RKO (cell line): ENCODE results near the gene GRK1.

ENCODE experiments used
- DNase-seq: peaks from one replicate; pipeline ENCODE4 v3.0.0-alpha.2; 2016; ENCODE audit warnings: low spot score

Gene GRK1

GRCh38 chr13:113775451-113776145, 108.6 kb downstream of the GRK1 start:
- DNase-seq = no peak

DNA sequence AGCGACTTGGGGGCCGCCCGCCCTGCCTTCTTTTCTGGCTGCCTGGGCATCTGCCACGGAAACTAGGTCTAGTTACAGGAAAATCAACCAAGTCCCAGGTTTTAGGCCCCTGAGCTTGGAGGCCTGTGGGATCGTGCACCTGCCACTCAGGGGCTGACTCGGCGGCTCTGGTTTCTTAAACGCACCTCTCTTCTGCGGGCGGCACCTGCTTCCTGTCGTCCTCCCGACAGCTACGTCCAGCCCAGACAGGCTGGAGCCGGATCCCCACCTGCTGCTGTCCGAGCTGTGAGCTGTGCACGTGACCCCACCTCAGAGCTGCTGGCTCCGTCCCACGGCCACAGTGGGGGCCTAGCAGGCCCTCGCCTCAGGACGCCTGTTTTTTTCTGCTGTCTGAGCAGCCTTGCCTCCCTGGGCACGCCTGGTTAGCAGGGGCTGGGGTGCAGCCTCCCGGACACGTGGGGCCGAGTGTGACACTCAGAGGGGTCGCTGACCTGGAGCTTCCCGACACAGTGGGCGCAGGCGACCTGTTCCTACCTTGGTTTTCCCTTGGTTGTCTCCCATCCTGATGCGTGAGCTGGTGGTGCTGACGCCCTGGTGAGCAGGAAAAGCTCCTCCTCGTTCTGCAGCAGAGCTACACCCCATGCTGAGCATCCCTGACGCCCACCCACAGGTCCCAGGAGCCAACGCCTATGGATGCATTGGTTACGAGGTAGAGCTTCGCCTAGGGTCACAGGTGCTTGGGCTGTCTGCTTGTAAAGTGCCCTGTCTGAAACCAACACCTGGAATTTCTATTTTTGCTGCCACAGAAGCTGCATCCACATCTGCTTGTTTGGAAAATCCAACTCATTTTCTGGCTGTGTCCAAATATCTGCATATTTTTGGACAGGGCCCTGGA, 109.5 kb downstream of the GRK1 start:
- no peak for DNase-seq

DNA sequence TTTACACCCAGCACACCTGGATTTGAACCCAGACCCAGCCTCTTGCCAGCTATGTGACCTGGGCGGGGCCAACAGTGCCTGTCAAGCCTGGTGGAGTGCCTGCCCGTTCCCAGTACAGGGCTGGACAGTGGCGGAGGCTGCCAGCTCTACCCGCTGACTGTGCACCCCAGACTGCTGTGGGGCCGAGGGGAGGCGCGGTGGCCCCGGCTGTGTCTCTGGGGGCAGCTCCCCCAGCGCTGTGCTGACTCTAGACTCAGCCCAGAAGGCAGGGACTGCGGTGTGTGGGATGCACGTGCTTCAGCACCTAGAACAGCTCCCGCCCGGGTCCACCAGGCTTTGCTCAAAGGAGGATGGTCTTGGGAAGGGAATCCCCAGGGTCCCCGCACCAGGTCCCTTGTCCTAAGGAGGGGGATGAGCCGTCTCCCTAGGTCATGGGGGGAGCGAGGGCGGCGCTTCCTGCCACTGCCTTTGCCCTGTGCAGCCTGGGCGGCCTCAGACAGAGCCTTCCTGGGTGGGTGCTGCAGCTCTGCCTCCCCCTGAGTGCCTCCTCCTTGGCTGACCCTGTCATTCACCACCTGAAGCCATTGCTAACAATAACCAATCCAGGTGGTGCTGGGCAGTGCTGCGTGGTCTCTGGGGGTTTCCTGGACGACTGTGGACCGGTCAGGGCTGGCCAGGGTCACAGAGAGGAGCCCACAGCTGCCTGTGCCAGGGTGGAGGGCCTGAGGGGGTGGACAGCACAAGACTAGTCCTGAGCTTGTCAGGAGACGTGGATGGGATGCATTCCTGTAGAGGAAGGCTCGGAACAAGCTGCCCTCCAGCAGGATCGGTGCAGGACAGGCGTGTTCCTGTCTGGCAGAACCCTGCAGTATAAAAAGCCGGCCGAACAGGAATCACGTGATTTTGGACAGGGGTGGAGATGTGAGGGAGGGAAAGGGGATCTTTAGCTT, 110.6 kb downstream of the GRK1 start:
- peak; percentile 12 for DNase-seq

GRCh38 chr13:113781571-113781970, 114.6 kb downstream of the GRK1 start:
- no peak for DNase-seq

DNA sequence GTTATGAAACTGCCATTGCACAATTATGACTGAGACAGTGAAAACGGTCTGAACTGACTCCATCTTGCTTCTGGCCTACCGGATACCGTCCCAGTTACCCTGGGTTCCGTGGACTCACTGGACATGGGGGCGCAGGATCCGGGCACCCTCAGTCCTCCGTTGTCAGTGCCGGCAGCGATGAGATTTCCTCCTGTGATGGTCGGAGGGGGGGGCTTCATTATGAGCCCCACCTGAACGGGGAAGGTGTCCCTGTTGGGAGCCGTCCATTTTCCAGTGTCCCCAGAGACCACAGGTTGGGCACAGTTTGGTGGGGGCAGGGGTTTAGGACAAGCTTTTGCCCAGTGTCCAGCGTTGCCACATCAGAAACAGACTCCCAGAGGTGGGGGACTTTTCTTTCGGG, 115.5 kb downstream of the GRK1 start:
- no peak for DNase-seq

DNA sequence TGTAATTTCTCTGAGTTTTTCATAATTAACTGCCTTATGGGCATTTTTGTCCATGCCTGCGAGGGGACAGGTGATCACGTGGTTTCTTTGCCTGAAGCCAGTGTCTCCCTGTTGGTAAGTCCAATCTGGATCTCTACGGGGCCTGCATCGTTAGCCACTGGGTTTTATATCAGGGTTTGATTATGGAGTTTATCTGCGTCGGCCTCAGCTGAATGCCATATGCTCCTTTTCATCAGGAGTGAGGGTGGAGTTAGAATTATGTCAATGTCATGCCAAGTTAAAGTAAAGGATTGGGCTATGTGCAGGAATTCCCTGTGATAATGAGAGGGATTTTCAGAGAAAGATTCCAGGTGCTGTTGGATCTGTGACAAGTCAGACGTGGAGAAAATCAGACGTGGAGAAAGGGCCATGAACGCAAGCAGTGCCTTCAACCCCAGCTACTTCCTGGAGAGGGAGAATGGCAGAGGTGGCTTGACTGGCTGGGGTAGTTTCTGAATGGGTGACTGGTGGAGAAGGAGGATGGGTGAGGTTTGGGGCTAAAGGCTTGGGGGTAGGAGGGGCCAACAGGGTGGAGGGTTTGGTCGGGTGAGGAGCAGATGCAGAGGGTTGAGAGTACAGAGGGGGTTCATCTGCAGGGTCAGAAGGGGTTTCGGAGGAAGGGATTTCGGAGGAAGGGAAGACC, 116.3 kb downstream of the GRK1 start:
- DNase-seq = no peak

GRCh38 chr13:113783966-113784644, 117.1 kb downstream of the GRK1 start:
- DNase-seq = no peak

GRCh38 chr13:113784645-113785024, 117.6 kb downstream of the GRK1 start:
- no peak for DNase-seq

GRCh38 chr13:113785051-113786010, 118.3 kb downstream of the GRK1 start:
- DNase-seq = peak; percentile 30

DNA sequence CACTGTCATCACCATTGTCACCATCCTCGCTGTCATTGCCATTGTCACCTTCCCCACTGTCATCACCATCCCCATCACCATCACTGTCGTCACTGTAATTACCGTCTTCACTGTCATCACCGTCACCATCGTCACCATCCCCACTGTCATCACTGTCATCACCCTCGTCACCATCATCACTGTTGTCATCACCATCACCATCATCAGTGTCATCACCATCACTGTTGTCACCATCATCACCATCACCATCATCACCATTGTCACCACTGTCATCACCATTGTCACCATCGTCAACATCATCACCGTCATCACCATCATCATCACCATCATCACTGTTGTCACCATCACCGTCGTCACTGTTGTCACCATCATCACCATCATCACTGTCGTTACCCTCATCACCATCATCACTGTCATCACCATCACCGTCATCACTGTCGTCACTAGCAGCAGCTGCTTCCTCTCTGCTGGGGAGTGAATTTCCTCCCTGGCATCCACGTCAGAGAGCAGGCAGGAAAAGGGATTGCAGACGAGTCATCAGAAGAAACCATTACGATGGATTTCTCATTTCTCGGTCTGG, 119.3 kb downstream of the GRK1 start:
- DNase-seq = peak; percentile 34
